Panc1 (cell line): Measurements from ENCODE around the gene MAP3K2. TPM values are rescaled to one million over a fixed set of nuclear protein-coding genes. Genes with fewer than 3 reads are reported as not detected.

ENCODE experiments used
- ATAC-seq: fragments of 200-7000 bp; cut with Tn5 transposase; 2 replicates; pipeline ENCODE4 v1.9.1; 2020; ENCODE audit warnings: mild to moderate bottlenecking, moderate library complexity
- BruUV-seq: library from RNA; stranded (reverse); fragments of 400-500 nt; replicated peaks from 2 replicates; lab custom pipeline; 2021; lab: Mats Ljungman, UMichigan
- CTCF ChIA-PET: fragments of 300-600 bp; sonication (Branson Sonifier 250); formaldehyde crosslinking; loops from one replicate; lab custom pipeline; 2022; ENCODE audit warnings: antibody characterized with exemption; lab: Charles Lee
- POLR2A ChIA-PET: fragments of 300-600 bp; sonication (Branson Sonifier 250); formaldehyde crosslinking; loops from one replicate; lab custom pipeline; 2022; ENCODE audit warnings: antibody characterized with exemption; lab: Charles Lee
- DNase-seq: peaks from one replicate; pipeline ENCODE4 v3.0.0-alpha.2; 2010; ENCODE audit warnings: low read depth, low spot score
- H3K27ac ChIP-seq: 2 replicates; pipeline ENCODE4 v1.5.1; 2011; ENCODE audit warnings: mild to moderate bottlenecking, low read length, inconsistent platforms
- H3K27me3 ChIP-seq: fragments of 200-500 bp; sonication (Bioruptor generic); 2 replicates; pipeline ENCODE4 v1.6.0; 2014; ENCODE audit warnings: low read length, inconsistent platforms; ENCODE audit not compliant: control insufficient read depth, insufficient read depth
- H3K36me3 ChIP-seq: fragments of 200-500 bp; sonication (Bioruptor generic); 2 replicates; pipeline ENCODE4 v1.5.1; 2014; ENCODE audit warnings: inconsistent platforms, mild to moderate bottlenecking, low read length, moderate library complexity; ENCODE audit not compliant: control insufficient read depth, insufficient read depth
- H3K4me1 ChIP-seq: 2 replicates; pipeline ENCODE4 v1.5.1; 2011; ENCODE audit warnings: inconsistent platforms, mild to moderate bottlenecking, low read length, moderate library complexity; ENCODE audit not compliant: control insufficient read depth, insufficient read depth
- H3K4me3 ChIP-seq, 2 experiments: 2 replicates each; pipeline ENCODE4 v1.5.1; 2011 to 2012; ENCODE audit warnings: low read depth in 2 of 2, low read length in 2 of 2, mild to moderate bottlenecking in 2 of 2, inconsistent platforms in 1 of 2, moderate library complexity in 1 of 2
- H3K9me3 ChIP-seq: fragments of 200-500 bp; sonication (Bioruptor generic); 2 replicates; pipeline ENCODE4 v1.5.1; 2014; ENCODE audit warnings: low read depth, mild to moderate bottlenecking, inconsistent platforms, low read length, moderate library complexity; ENCODE audit not compliant: control insufficient read depth, insufficient read depth
- CTCF ChIP-seq: fragments of 450-650 bp; IDR thresholded peaks from 2 replicates; pipeline ENCODE4 v1.5.1; 2017; ENCODE audit warnings: mild to moderate bottlenecking
- POLR2AphosphoS5 ChIP-seq: IDR thresholded peaks from 2 replicates; pipeline ENCODE4 v1.6.1; 2012; ENCODE audit warnings: mild to moderate bottlenecking, low read depth, low read length, moderate library complexity
- REST ChIP-seq, 2 experiments: IDR thresholded peaks; 2 replicates each; pipeline ENCODE4 v1.6.1; 2011 to 2012; ENCODE audit warnings: low read depth in 2 of 2, control low read depth in 1 of 2, low read length in 1 of 2, mild to moderate bottlenecking in 1 of 2, moderate library complexity in 1 of 2; ENCODE audit not compliant: insufficient read depth in 1 of 2
- SIN3A ChIP-seq: IDR thresholded peaks from 2 replicates; pipeline ENCODE4 v1.6.1; 2012; ENCODE audit warnings: low read depth, mild to moderate bottlenecking, low read length, moderate library complexity, borderline replicate concordance; ENCODE audit not compliant: insufficient read depth
- TCF7L2 ChIP-seq: IDR thresholded peaks from 2 replicates; pipeline ENCODE4 v1.6.1; 2011; ENCODE audit warnings: mild to moderate bottlenecking, low read depth, low read length, inconsistent platforms
- in situ Hi-C: cut with HindIII; loops from 2 replicates; pipeline ENCODE4 v1.10.0; 2016; ENCODE audit warnings: low sequenced_read_pairs, low pct_unique_long_range_greater_than_20kb
- intact Hi-C: fragments of 100-400 bp; cut with micrococcal nuclease; formaldehyde crosslinking; loops from one replicate; pipeline ENCODE4 v1.10.0; 2022; ENCODE audit not compliant: unreplicated experiment
- total RNA-seq: library from RNA; stranded (reverse); gene quantifications from one replicate; pipeline ENCODE4 v1.2.1, GENCODE V29; 2021; ENCODE audit not compliant: unreplicated experiment

The MAP3K2 gene
- total RNA-seq, 1 experiment from 2014 or later = 70.6 TPM

GRCh38 chr2:127408004-127408806, 20.4 kb upstream of the MAP3K2 start:
- peak overlapping the region; percentile 94 for H3K27ac ChIP-seq
- no peak for DNase-seq
- no TSS peak for BruUV-seq
- peaks cover 65% of the 10 kb centered on the region for H3K4me1 ChIP-seq
- ChIA-PET POLR2A (interaction anchor here (1.0 kb wide), 1 partner anchor 19 kb away, joined by 3 read pairs; no protein-coding TSS in a partner anchor), CTCF (interaction anchor here (0.6 kb wide), 1 partner anchor 295 kb away, joined by 3 read pairs; no protein-coding TSS in a partner anchor)
- ATAC-seq = peak; percentile 93
- intact Hi-C loops = no loop called here
- H3K36me3 ChIP-seq = no peaks in the 10 kb centered on the region
- H3K4me3 ChIP-seq = peak overlapping the region; percentile 36 to 52
- H3K27me3 ChIP-seq = no peaks in the 10 kb centered on the region
- H3K9me3 ChIP-seq = no peaks in the 10 kb centered on the region
- TF ChIP-seq SIN3A (no peak), POLR2AphosphoS5 (peak; percentile 53)
- in situ Hi-C loops = no loop called here

- Histone ChIP-seq H3K4me1 (peaks cover 70% of the 10 kb centered on the region), H3K27ac (peak overlapping the region; percentile 93), H3K36me3 (no peaks in the 10 kb centered on the region), H3K9me3 (no peaks in the 10 kb centered on the region), H3K27me3 (no peaks in the 10 kb centered on the region), H3K4me3 (no peak overlapping the region)
- no peak for TF ChIP-seq CTCF
- TF ChIP-seq REST (IDR thresholded peaks at IDR 0.05; ENCODE audit: insufficient read depth in 1 of 2, low read depth in 2 of 2, low read length in 1 of 2) = no peak
- no peak for TF ChIP-seq TCF7L2
- no peak for TF ChIP-seq SIN3A
- TF ChIP-seq POLR2AphosphoS5 = no peak
- ATAC-seq (peak; percentile 57), DNase-seq (no peak)
- in situ Hi-C loops (no loop called here), intact Hi-C loops (no loop called here)
- CTCF ChIA-PET = no interaction called here
- BruUV-seq = no TSS peak
- POLR2A ChIA-PET = interaction anchor here (1.0 kb wide), 1 partner anchor 19 kb away, joined by 3 read pairs; no protein-coding TSS in a partner anchor
Measured at GRCh38 chr2:127407661-127408003, 19.9 kb upstream of the MAP3K2 start.

GRCh38 chr2:127407091-127407490, 19.3 kb upstream of the MAP3K2 start:
- no peaks in the 10 kb centered on the region for H3K36me3 ChIP-seq
- peak overlapping the region; percentile 93 for H3K27ac ChIP-seq
- ChIA-PET CTCF (no interaction called here), POLR2A (interaction anchor here (1.0 kb wide), 1 partner anchor 18 kb away, joined by 3 read pairs; no protein-coding TSS in a partner anchor)
- H3K9me3 ChIP-seq = no peaks in the 10 kb centered on the region
- no TSS peak for BruUV-seq
- no peak for DNase-seq
- no peak overlapping the region for H3K4me3 ChIP-seq
- intact Hi-C loops = no loop called here
- H3K4me1 ChIP-seq = peaks cover 68% of the 10 kb centered on the region
- in situ Hi-C loops = no loop called here
- ATAC-seq = no peak
- no peaks in the 10 kb centered on the region for H3K27me3 ChIP-seq
- TF ChIP-seq REST (IDR thresholded peaks at IDR 0.05; ENCODE audit: insufficient read depth in 1 of 2, low read depth in 2 of 2, low read length in 1 of 2) (no peak), SIN3A (no peak), POLR2AphosphoS5 (no peak)
